MM.1S (cell line): ENCODE data around the gene CDH9.

Source experiments
- DNase-seq: peaks from one replicate; pipeline ENCODE4 v3.0.0-alpha.2; 2015
- H2AFZ ChIP-seq: fragments of 300-600 bp; sonication (generic); 2 replicates; pipeline ENCODE4 v1.6.0; 2016; ENCODE audit warnings: antibody characterized with exemption, low read length
- H3F3A ChIP-seq: fragments of 300-600 bp; sonication (generic); 2 replicates; pipeline ENCODE4 v1.6.1; 2016; ENCODE audit warnings: mild to moderate bottlenecking, antibody characterized with exemption, low read length, moderate library complexity, mixed read lengths; ENCODE audit not compliant: insufficient read depth
- H3K27ac ChIP-seq: fragments of 300-600 bp; sonication (generic); 2 replicates; pipeline ENCODE4 v1.5.1; 2016; ENCODE audit warnings: mild to moderate bottlenecking, low read length
- H3K27me3 ChIP-seq: fragments of 300-600 bp; sonication (generic); replicated peaks from 2 replicates; pipeline ENCODE4 v1.6.0; 2016; ENCODE audit warnings: low read length; ENCODE audit not compliant: insufficient read depth
- H3K36me3 ChIP-seq: fragments of 300-600 bp; sonication (generic); replicated peaks from 2 replicates; pipeline ENCODE4 v1.6.1; 2016; ENCODE audit warnings: mild to moderate bottlenecking, low read length, mixed read lengths; ENCODE audit not compliant: insufficient read depth
- H3K4me1 ChIP-seq: fragments of 300-600 bp; sonication (generic); 2 replicates; pipeline ENCODE4 v1.6.1; 2016; ENCODE audit warnings: low read length, mixed read lengths
- H3K4me2 ChIP-seq: fragments of 300-600 bp; sonication (generic); 2 replicates; pipeline ENCODE4 v1.6.0; 2016; ENCODE audit warnings: low read depth, low read length
- H3K4me3 ChIP-seq: fragments of 300-600 bp; sonication (generic); 2 replicates; pipeline ENCODE4 v1.5.1; 2016; ENCODE audit warnings: low read length, mixed read lengths
- H3K79me2 ChIP-seq: fragments of 300-600 bp; sonication (generic); 2 replicates; pipeline ENCODE4 v1.6.1; 2016; ENCODE audit warnings: mixed run types, low read length, mixed read lengths
- H3K9ac ChIP-seq: fragments of 300-600 bp; sonication (generic); 2 replicates; pipeline ENCODE4 v1.6.1; 2016; ENCODE audit warnings: low read length, mixed read lengths
- H3K9me2 ChIP-seq: fragments of 300-600 bp; sonication (generic); replicated peaks from 2 replicates; pipeline ENCODE4 v1.6.1; 2016; ENCODE audit warnings: mild to moderate bottlenecking, low read length, mixed read lengths; ENCODE audit not compliant: insufficient read depth
- H3K9me3 ChIP-seq: fragments of 300-600 bp; sonication (generic); replicated peaks from 2 replicates; pipeline ENCODE4 v1.6.1; 2016; ENCODE audit warnings: mild to moderate bottlenecking, low read length, mixed read lengths; ENCODE audit not compliant: insufficient read depth
- H4K20me1 ChIP-seq: fragments of 300-600 bp; sonication (generic); 2 replicates; pipeline ENCODE4 v1.6.1; 2016; ENCODE audit warnings: mild to moderate bottlenecking, low read length, moderate library complexity, mixed read lengths; ENCODE audit not compliant: insufficient read depth
- EZH2 ChIP-seq: fragments of 300-600 bp; sonication (generic); optimal IDR thresholded peaks from 2 replicates; pipeline ENCODE3; 2017; ENCODE audit warnings: low read depth, mild to moderate bottlenecking, antibody characterized with exemption, low read length, mixed read lengths
- EZH2phosphoT487 ChIP-seq: fragments of 300-600 bp; sonication (generic); IDR thresholded peaks from 2 replicates; pipeline ENCODE4 v1.6.1; 2018; ENCODE audit warnings: antibody characterized with exemption, low read length
- TF ChIP-seq, protein P1 (sequence below): fragments of 300-600 bp; sonication (generic); IDR thresholded peaks from 2 replicates; pipeline ENCODE4 v1.5.1; 2016; ENCODE audit warnings: antibody characterized with exemption, low read length, mixed read lengths

Gene CDH9

DNA sequence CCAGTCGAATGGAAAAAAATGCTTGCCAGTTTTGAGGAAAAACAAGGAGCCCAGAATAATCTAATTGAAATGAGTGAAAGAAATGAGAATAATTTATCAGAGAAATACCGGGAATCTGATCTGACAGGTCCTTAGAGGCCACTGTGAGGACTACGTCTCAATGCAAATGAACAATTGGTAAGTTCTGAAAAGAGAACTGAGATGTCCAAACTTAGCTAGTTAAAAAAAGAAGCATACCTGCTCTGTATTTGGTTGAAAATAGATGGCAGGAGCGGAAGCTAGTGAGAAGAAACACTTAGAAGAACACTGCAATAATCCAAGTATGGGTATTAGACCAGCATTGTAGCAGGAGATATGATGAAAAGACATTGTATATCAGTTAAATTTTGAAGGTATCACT lies 161.2 kb downstream of the CDH9 start:
- H3K4me3 ChIP-seq: peak overlapping the region; percentile 69
- peaks cover 45% of the 10 kb centered on the region for H3K79me2 ChIP-seq
- TF ChIP-seq, protein P1, sequence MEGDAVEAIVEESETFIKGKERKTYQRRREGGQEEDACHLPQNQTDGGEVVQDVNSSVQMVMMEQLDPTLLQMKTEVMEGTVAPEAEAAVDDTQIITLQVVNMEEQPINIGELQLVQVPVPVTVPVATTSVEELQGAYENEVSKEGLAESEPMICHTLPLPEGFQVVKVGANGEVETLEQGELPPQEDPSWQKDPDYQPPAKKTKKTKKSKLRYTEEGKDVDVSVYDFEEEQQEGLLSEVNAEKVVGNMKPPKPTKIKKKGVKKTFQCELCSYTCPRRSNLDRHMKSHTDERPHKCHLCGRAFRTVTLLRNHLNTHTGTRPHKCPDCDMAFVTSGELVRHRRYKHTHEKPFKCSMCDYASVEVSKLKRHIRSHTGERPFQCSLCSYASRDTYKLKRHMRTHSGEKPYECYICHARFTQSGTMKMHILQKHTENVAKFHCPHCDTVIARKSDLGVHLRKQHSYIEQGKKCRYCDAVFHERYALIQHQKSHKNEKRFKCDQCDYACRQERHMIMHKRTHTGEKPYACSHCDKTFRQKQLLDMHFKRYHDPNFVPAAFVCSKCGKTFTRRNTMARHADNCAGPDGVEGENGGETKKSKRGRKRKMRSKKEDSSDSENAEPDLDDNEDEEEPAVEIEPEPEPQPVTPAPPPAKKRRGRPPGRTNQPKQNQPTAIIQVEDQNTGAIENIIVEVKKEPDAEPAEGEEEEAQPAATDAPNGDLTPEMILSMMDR: no peak
- TF ChIP-seq EZH2 (no peak), EZH2phosphoT487 (no peak)
- H2AFZ ChIP-seq: peak overlapping the region; percentile 84
- H3K4me2 ChIP-seq: peak overlapping the region; percentile 80
- no peaks in the 10 kb centered on the region for H3K27me3 ChIP-seq
- peak overlapping the region; percentile 68 for H3K9ac ChIP-seq
- H3K36me3 ChIP-seq: 0 out of 2 replicates have a peak, but pooled peaks cover 2% of the 10 kb centered on the region
- peak; percentile 81 for DNase-seq
- H3K9me3 ChIP-seq: no peaks in the 10 kb centered on the region
- H3K4me1 ChIP-seq: peaks cover 13% of the 10 kb centered on the region
- H4K20me1 ChIP-seq: no peaks in the 10 kb centered on the region
- peaks cover 21% of the 10 kb centered on the region for H3F3A ChIP-seq
- peak overlapping the region; percentile 98 for H3K27ac ChIP-seq
- H3K9me2 ChIP-seq: no peaks in the 10 kb centered on the region

DNA sequence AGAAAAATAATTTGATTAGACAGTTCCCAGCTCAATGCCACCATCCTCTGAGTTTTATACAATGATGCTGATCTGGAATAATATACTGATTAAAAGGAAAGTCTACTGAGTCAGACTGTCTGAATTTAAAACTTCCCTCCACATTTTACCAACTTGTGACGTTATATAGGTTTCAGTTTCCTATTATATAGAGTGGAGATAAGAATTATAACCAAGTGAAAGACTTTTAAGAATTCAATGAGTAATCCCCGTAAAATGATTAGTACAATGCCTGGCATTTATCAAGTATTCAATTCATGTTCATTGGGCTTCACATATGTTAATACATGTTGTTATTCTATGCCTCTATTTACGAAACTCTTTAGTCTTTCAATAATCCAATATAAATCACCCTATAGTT lies 166.0 kb downstream of the CDH9 start:
- Histone ChIP-seq H2AFZ (no peak overlapping the region), H3K4me1 (peaks cover 8% of the 10 kb centered on the region), H3K9me3 (no peaks in the 10 kb centered on the region), H3K79me2 (peaks cover under 1% of the 10 kb centered on the region; the same call in 1 of the 2 replicates), H3K36me3 (no peaks in the 10 kb centered on the region), H3K9ac (no peak overlapping the region), H3K9me2 (no peaks in the 10 kb centered on the region), H3F3A (peaks cover 13% of the 10 kb centered on the region), H3K4me3 (no peak overlapping the region), H3K27me3 (no peaks in the 10 kb centered on the region), H3K4me2 (no peak overlapping the region), H4K20me1 (no peaks in the 10 kb centered on the region), H3K27ac (no peak overlapping the region)
- TF ChIP-seq, protein P1: no peak
- no peak for DNase-seq

DNA sequence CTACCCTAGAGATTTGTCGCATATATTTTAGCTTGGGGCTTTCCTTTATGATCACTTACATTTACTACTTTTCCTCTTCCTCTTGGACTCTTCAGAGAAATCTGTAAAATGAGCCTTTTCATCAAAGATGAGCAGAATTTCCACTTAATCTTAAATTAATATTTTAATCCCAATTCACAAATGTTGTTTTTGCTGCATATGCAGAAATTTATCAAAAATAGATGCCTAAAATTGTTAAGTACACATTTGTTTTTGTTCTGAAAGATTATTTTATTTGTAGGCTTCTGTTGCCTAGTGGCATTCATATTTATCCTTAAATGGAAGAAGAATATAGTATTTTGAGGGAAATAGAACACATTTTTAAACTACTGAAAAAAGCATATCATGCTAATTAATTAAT lies 168.6 kb downstream of the CDH9 start:
- TF ChIP-seq EZH2phosphoT487 (no peak), EZH2 (no peak)
- TF ChIP-seq, protein P1: no peak
- H3F3A ChIP-seq: no peaks in the 10 kb centered on the region
- H4K20me1 ChIP-seq: no peaks in the 10 kb centered on the region
- no peak overlapping the region for H3K27ac ChIP-seq
- H3K27me3 ChIP-seq: no peaks in the 10 kb centered on the region
- H3K79me2 ChIP-seq: no peaks in the 10 kb centered on the region
- no peak overlapping the region for H3K4me2 ChIP-seq
- no peak overlapping the region for H3K9ac ChIP-seq
- H3K36me3 ChIP-seq: no peaks in the 10 kb centered on the region
- H3K4me1 ChIP-seq: no peaks in the 10 kb centered on the region
- H3K9me2 ChIP-seq: no peaks in the 10 kb centered on the region
- no peak for DNase-seq
- H3K4me3 ChIP-seq: no peak overlapping the region
- H3K9me3 ChIP-seq: no peaks in the 10 kb centered on the region
- no peak overlapping the region for H2AFZ ChIP-seq
